Stimulated activated effector memory CD8-positive, alpha-beta T cell treated with anti-CD3 and anti-CD28 coated beads, Interleukin-12 subunit alpha, Interleukin-12 subunit beta, amount 100 ng/mL, for 72 hours (primary cell): Measurements from ENCODE around the gene FOXO3.
"Not testable (repeated sequence)": the region's sequence is repeated elsewhere in the genome, so short reads cannot be mapped to it uniquely, and the experiment has no call there.

Experiments
- ATAC-seq: fragments of 150-1000 bp; cut with Tn5 transposase; 2 replicates; pipeline ENCODE4 v1.10.0; 2021
- DNase-seq, 2 donors: peaks; one replicate each; pipeline ENCODE4 v3.0.0; 2021 to 2022; ENCODE audit warnings: low spot score in 2 of 2
- H3K27ac Mint-ChIP-seq: one replicate; pipeline ENCODE4 v1.8.0; 2022; ENCODE audit warnings: mild to moderate bottlenecking, mixed read lengths
- H3K36me3 Mint-ChIP-seq: one replicate; pipeline ENCODE4 v1.8.0; 2022; ENCODE audit warnings: mild to moderate bottlenecking, mixed read lengths
- H3K4me1 Mint-ChIP-seq: one replicate; pipeline ENCODE4 v1.8.0; 2022; ENCODE audit warnings: mixed read lengths
- H3K4me3 Mint-ChIP-seq: one replicate; pipeline ENCODE4 v1.8.0; 2022; ENCODE audit warnings: mild to moderate bottlenecking, mixed read lengths
- H3K9me3 Mint-ChIP-seq: one replicate; pipeline ENCODE4 v1.8.0; 2022; ENCODE audit warnings: mixed read lengths

The FOXO3 gene

DNA sequence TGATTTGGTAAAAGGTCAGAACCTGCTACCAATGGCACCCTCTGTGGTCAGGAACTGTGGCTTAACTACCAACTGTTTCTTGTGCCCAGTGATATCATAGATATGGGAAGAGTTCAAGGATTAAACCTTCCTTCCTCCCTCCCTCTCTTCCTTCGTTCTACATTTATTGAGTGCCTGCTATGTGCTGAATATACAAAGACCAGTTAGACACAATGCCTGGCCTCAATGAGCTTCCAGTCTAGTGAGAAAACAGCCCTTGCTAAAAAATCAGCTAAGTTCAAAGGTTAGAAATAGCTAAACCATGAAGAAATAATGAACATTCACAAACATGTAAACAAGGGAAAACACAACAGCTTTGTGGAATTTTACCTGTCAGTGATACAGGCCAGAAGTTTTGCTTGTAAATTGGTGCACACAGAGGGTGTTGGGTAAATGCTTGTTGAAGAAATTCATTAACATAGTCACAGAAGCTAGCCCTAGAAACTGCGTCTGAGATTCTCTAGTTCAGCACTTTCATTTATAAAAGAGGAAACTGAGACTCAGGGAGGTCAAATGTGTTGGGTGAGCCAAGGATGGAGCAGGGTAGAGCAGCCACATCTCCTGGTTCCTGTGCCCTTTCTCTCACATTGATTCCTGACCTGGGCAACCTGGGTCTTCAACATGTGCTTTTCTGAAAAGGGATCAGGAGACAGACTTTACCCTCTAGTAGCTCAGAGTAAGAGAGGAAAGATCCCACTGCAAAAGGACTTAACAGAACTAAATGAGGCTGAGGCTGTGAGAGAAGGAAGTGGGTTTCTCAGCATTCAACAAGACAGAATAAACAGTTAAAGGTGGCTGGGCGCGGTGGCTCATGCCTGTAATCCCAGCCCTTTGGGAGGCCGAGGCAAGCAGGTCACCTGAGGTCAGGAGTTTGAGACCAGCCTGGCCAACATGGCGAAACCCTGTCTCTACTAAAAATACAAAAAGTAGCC, 14.4 kb upstream of the FOXO3 start:
- ATAC-seq (no peak), DNase-seq (no peak)
- Mint-ChIP-seq H3K9me3 (no peaks in the 10 kb centered on the region), H3K4me3 (no peak overlapping the region), H3K27ac (peak overlapping the region; percentile 63), H3K4me1 (peaks cover 34% of the 10 kb centered on the region), H3K36me3 (no peaks in the 10 kb centered on the region)

DNA sequence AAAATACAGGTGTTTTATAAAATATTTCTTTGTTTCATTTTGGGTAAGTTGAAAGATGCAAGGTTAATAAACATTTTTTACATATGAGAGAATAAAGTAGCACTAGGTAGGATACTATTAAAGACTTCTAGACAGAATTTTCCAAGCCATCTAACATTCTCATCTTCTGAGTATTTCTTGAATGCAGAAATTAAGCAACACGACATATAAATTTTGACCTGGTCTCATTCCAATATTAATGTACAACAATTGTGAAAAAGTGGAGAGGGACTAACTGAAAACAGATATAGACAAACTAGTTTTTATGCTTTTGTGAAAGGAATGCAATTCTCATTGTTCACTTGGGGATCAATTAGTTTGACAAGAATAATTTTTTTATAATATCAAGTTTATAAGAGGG, 11.5 kb upstream of the FOXO3 start:
- DNase-seq, result no peak
- Mint-ChIP-seq H3K4me1 (peaks cover 14% of the 10 kb centered on the region), H3K9me3 (no peaks in the 10 kb centered on the region), H3K36me3 (no peaks in the 10 kb centered on the region), H3K4me3 (no peak overlapping the region), H3K27ac (no peak overlapping the region)
- ATAC-seq, result no peak

DNA sequence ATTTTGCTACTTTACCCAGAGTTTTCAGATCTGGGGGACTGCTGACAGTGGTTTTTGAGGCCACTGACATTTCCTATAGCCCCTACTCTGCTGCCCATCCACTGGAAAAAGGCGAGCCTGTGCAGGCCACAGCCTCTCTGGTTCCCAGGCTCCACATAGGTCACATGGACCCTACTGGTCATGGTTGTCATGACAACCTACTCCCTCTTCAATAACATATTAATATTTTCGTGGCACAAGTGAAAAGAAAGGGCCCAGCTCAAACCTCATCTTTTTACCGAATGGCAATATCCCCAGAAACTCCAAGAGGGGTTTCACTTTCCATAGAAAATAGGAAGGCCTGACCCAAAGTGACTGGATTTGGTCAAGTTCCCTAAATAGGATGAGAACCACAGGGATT, 11.0 kb upstream of the FOXO3 start:
- ATAC-seq (no peak), DNase-seq (no peak)
- Mint-ChIP-seq H3K4me1 (peaks cover 14% of the 10 kb centered on the region), H3K36me3 (no peaks in the 10 kb centered on the region), H3K4me3 (no peak overlapping the region), H3K9me3 (no peaks in the 10 kb centered on the region), H3K27ac (no peak overlapping the region)

DNA sequence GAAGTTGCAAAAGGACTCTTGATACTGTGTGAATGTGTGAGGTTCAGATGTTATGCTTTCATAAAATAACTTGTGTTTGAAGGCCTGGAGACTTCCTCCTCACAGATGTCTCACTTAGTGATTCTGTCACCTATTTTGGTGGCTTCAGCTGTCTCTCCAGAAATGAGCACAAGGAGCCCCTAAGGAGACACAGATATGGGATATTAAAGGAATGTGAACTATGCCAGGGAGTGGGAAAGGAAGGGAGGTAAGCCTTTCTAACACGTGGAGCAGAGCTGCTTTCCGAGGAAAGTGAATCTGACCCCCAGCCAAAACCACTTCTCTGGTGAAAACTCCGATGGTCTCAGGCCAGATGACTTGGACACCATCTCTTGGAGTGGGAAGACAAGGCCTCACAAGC, 10.5 kb upstream of the FOXO3 start:
- peaks cover 14% of the 10 kb centered on the region for H3K4me1 Mint-ChIP-seq
- H3K9me3 Mint-ChIP-seq, result no peaks in the 10 kb centered on the region
- ATAC-seq (no peak), DNase-seq (no peak)
- no peak overlapping the region for H3K27ac Mint-ChIP-seq
- no peak overlapping the region for H3K4me3 Mint-ChIP-seq
- no peaks in the 10 kb centered on the region for H3K36me3 Mint-ChIP-seq

DNA sequence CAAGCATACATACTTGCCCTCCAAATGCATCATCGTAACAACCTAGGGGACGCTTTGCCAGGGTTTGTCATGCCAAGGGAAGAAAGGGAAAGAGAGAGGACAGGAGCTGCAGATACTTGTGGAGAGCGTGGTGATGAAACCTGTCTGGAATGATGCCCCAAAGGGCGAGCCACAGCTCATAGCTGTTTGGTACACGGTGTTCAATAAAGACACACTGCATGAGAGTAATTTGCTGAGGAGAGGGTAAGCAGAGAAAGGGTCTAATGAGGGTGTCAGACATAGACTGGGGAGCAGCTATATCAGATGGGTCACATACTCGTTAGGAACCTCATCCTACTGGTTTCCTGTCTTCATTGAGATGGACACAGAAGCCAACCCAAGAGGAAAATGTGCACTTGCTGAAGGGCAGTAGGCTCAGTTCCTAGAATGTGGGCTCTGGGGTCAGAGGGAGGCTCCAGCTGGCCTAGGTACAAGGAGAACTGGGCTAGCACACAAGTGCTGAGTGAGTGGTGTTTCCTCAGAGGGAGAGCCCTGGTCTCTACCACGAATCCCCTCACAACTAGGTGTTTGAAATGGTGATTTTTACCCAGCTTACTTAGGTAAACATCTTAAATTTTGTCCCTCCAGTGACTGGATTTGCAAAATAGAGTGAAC, 5.2 kb upstream of the FOXO3 start:
- no peak overlapping the region for H3K27ac Mint-ChIP-seq

DNA sequence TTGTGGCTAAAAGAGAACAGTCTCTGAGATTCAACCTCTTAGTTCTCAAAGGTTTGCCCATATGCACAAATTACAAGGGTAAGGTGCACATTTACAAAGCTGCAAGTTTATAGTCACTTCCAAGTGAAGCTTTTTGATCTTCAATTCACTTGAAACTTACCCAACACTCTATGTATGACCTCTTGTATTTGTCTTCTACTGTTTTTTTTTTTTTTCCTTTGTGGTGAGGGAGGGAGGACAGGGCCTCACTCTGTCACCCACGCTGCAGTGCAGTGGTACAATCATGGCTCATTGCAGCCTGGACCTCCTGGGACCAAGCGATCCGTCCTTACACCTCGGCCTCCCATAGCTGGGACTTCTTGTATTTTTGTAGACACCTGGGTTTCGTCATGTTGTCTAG, 4.5 kb upstream of the FOXO3 start:
- DNase-seq, result no peak
- Mint-ChIP-seq H3K4me1 (no peaks in the 10 kb centered on the region), H3K27ac (no peak overlapping the region), H3K36me3 (peaks cover 17% of the 10 kb centered on the region), H3K4me3 (no peak overlapping the region), H3K9me3 (no peaks in the 10 kb centered on the region)
- ATAC-seq, result no peak

More for the DNA sequence above, 5.2 kb upstream of the FOXO3 start:
- Mint-ChIP-seq H3K9me3 (no peaks in the 10 kb centered on the region), H3K4me1 (no peaks in the 10 kb centered on the region), H3K36me3 (peaks cover 17% of the 10 kb centered on the region), H3K4me3 (no peak overlapping the region)
- DNase-seq (no peak), ATAC-seq (no peak)

DNA sequence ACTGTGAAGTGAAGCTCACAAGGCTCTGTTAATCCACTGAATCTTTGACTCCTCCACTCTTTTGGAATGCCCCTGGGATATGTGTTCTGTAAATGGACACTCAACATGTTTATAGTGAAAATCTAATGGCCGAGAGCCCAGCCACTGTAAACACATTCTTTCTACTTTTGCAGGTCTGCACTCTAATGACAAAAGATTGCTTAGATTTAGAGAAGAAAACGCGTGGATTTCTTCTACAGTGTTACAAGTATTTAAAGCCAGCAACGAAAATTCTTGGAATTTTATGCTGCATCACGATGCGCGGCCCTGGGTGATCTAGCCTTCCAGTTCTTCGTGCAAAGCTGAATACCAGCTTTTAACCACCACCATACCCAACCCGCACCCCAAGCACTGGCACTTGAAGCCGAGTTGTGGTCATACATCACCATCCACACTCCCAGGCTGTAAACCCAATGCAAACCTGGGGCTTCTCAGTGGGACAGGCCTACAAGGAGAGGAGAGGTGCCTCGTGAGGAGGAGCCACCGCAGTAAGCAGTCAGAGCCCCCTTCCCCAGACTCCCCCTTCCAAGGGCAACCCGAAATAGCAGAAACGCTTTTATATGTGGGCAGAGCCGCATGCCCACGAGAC, 3.7 kb upstream of the FOXO3 start:
- Mint-ChIP-seq H3K4me1 (peaks cover 4% of the 10 kb centered on the region), H3K36me3 (peaks cover 21% of the 10 kb centered on the region), H3K4me3 (peak overlapping the region; percentile 79), H3K9me3 (no peaks in the 10 kb centered on the region), H3K27ac (peak overlapping the region; percentile 94)
- DNase-seq (no peak), ATAC-seq (no peak)

DNA sequence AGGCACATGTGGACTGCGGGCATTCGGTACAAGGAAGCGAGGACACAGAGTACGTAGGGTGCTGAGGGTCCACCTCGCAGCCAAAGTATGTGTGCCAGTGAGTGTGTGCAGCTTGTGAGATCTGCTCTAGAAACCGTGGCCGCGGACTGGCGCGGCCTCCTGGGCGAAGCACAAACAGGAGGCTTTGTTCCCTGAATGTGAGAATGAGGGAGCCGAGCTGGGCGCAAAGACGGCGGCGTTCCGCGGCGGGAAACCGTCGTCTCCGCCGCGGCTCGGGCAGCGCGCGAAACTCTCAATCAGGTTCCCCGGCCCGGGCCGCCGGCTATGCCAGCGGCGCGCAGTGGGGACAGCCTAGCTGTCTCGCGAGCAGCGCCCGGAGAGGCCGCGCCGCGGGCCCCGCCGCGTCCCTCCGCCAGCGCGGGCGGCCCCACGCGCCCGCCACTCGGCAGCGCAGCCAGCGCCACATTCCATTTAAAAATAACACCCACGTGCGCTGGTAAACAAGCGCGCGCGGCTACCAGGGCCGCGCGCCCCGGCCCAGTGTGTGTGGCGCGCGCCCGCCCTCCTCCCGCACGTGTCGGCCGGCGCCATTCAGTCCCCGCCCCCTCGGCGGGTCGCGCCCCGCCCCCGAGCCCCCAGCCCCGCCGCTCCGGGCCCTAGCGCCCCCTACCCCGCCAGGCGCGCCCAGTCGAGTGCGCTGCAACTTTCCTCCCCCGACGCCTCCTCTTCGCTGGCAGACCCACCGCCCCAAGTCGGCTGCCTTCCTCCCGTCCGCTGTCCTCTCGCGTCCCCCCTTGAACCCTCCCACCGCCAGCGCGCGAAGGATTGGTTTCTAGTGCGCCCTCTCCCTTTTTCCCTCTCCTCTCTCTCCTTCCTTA, 3.0 kb upstream of the FOXO3 start:
- H3K36me3 Mint-ChIP-seq, result peaks cover 29% of the 10 kb centered on the region
- H3K4me1 Mint-ChIP-seq, result peaks cover 12% of the 10 kb centered on the region
- DNase-seq, result peak; percentile 49 to 74
- H3K27ac Mint-ChIP-seq, result peak overlapping the region; percentile 94
- H3K4me3 Mint-ChIP-seq, result peak overlapping the region; percentile 79
- H3K9me3 Mint-ChIP-seq, result no peaks in the 10 kb centered on the region
- peak; percentile 50 for ATAC-seq

DNA sequence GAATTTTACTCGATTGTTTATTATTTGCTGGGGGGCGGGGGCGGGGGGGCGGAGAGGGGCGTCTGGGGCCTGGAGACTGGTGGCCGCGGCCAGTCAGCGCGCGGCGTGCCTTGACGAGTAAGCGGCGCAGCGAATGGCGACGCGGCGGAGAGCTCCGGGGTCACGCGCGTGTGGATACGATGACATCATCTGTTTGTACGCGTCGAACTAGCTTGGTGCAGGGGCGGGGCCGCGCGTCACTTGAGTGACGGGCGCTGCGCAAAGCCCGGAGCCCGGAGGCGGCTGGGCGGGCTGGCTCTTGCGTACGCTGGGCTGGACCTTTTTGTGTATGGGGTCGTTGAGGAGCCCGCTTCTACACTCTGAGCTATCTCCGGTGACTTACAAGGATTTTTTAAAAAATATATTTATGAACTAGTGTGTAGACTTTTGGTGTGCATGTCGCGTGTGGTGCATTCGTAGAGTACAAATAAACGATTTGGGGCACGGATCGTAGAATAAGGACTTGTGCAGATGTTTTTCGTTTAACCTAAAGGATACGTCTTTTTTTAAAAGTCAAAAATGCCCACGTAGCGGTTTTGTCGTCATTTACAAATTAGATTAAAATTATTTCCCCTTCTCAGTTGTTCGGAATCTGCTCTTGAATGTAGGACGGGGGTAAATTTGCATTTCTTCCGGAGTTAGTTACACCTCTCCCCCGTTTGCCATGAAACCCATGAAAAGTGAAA, 2.2 kb upstream of the FOXO3 start:
- DNase-seq (peak; percentile 86 to 95), ATAC-seq (peak; percentile 75)
- peaks cover 35% of the 10 kb centered on the region for H3K36me3 Mint-ChIP-seq
- H3K27ac Mint-ChIP-seq, result peak overlapping the region; percentile 94
- peak overlapping the region; percentile 79 for H3K4me3 Mint-ChIP-seq
- no peaks in the 10 kb centered on the region for H3K9me3 Mint-ChIP-seq
- peaks cover 20% of the 10 kb centered on the region for H3K4me1 Mint-ChIP-seq

DNA sequence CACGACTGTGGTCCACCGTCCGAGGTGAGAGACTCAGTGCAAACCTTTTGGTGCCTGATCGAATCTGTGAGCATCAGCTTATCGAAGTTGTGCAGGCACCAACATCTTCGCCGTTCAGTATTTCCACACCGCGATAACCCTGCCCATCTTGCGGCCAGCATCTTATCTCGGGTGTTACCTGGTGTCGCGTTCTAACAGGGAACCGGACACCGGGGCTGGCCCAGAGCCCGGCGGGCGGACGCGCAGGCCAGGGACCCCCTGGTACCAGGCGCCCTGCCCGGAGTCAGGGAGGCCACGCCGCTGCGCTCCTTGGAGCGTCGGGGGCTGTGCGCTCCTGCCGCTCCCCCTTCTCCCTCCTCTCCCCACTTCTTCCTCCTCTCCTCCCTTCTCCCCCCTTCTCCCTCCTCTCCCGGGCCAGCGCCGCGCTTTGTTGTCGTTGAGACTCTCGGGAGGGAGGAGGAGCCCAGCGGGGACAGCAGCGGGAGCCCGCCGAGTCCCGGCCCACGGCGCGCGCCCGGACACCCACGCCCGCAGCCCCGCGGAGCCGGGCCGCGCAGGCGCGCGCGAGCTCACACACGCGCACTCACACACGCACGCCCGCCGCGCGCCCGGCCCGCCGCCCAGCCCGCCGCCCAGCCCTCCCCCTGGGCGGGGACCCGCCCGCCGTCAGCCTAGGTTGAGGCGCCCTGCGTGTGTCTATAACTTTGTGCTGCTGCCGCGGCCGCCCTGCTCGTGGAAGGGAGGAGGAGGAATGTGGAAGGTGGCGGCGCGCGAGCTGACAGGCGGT, 1.4 kb upstream of the FOXO3 start:
- Mint-ChIP-seq H3K9me3 (no peaks in the 10 kb centered on the region), H3K36me3 (peaks cover 40% of the 10 kb centered on the region), H3K4me3 (peak overlapping the region; percentile 79), H3K4me1 (peaks cover 25% of the 10 kb centered on the region), H3K27ac (peak overlapping the region; percentile 94)
- ATAC-seq (peak; percentile 76), DNase-seq (peak; percentile 76 to 91)

DNA sequence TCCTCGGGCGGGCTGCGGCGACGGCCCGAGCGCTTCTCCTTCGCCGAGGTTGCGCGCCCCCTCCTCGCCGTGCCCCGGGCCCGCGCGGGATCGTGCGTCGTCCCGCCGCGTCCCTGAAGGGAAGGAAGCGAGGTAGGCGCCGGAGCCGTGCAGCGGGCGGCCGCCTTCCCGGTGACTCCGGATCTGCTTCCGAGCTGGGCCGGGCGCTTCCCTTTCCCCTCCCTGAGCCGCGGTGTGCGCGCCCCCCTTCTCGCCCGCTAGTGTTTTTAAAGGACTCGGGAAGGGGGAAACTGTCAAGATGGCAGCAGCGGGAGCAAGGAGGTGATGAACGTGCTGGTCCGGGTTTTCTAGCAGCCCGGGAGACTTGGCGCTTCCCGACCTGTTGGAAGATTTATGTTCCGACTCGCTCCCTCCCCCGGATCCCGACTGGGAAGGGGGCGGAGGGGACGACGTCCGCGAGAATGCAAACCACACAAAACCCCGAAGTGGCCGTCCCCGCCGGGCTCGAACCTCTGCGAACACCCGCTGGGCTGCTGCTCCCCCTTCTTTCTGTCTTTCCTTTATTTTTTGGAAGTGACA, 744 bp upstream of the FOXO3 start:
- peak overlapping the region; percentile 79 for H3K4me3 Mint-ChIP-seq
- H3K4me1 Mint-ChIP-seq, result peaks cover 32% of the 10 kb centered on the region
- no peaks in the 10 kb centered on the region for H3K9me3 Mint-ChIP-seq
- H3K36me3 Mint-ChIP-seq, result peaks cover 42% of the 10 kb centered on the region
- H3K27ac Mint-ChIP-seq, result peak overlapping the region; percentile 94
- no peak for ATAC-seq
- DNase-seq, result peak; percentile 30 to 83

DNA sequence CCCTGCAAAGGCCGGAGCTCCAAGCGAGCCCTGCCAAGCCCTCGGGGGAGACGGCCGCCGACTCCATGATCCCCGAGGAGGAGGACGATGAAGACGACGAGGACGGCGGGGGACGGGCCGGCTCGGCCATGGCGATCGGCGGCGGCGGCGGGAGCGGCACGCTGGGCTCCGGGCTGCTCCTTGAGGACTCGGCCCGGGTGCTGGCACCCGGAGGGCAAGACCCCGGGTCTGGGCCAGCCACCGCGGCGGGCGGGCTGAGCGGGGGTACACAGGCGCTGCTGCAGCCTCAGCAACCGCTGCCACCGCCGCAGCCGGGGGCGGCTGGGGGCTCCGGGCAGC, 561 bp downstream of the FOXO3 start:
- not testable (repeated sequence) for DNase-seq, ATAC-seq, H3K9me3 Mint-ChIP-seq, H3K27ac Mint-ChIP-seq
- peak overlapping the region; percentile 79 for H3K4me3 Mint-ChIP-seq
- H3K4me1 Mint-ChIP-seq, result peaks cover 45% of the 10 kb centered on the region
- peaks cover 50% of the 10 kb centered on the region for H3K36me3 Mint-ChIP-seq

DNA sequence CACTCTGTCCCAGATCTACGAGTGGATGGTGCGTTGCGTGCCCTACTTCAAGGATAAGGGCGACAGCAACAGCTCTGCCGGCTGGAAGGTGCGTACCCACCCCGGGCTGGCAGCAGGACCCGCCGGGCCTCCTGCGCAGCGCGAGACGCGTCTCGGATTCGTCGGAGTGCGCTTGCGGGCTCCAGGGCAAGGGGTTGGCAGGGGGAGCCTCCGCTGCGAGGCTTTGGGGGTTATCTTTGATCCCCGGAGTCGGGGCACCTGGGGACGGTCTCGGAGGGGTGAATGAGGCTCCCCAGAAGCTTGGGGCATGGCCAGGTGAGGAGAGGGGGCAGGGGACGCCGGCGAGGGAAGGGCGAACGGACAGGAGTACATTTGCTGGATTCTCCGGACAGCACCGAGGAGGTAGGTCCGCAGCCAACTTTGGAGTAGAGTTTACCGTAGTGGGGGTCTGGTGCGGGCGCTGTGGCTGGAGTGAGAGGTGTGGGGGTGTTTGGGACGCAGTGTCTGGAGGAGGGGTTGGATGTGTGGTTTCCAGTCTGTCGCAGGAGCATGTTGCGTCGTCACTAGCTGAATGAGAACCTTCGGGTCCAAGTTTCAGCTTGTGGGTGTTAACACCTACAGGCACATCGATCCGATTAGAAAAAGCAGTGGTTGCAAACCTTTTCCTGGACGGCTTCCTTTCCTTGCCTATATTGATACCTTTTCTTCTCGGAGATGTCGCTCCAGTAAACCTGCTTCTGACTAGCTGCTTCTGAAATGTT, 1.2 kb downstream of the FOXO3 start:
- no peaks in the 10 kb centered on the region for H3K9me3 Mint-ChIP-seq
- H3K4me3 Mint-ChIP-seq, result peak overlapping the region; percentile 79
- no peak for ATAC-seq
- peaks cover 56% of the 10 kb centered on the region for H3K36me3 Mint-ChIP-seq
- DNase-seq, result no peak
- H3K4me1 Mint-ChIP-seq, result peaks cover 51% of the 10 kb centered on the region
- H3K27ac Mint-ChIP-seq, result peak overlapping the region; percentile 37
